ENCODE results near the gene TRPV5.

DNA sequence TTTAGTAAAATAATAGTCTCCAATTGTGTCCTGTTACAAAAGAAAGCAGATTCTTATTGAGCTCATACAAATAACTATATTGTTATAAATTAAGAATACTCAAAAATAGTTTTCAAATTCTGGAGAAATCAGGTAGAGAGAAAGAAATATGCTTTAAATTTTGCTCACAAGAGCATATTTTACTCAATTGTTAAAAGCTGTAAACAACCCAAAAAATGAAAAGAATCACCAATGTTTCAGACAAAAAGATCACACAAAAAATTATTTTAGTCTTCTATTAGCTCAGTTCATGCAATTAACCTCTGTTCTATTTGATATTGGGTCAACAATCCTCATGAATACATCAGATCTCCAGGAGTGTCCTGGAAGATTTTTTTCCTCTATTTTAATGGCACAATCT, 29.4 kb downstream of the TRPV5 start:
- no peak for TF ChIP-seq POLR2A (IDR thresholded peaks at IDR 0.05)
- no peak for TF ChIP-seq CTCF (IDR thresholded peaks at IDR 0.05)
